HG02885 (cell line): ENCODE results near the gene CHST3.

Experiments
- ATAC-seq: cut with Tn5 transposase; IDR thresholded peaks from one replicate; pipeline ENCODE4 v1.9.1; 2021; ENCODE audit warnings: mild to moderate bottlenecking; ENCODE audit not compliant: unreplicated experiment, poor library complexity

The CHST3 gene

GRCh38 chr10:72008096-72008981 is 44.1 kb downstream of the CHST3 start:
- ATAC-seq: no peak

GRCh38 chr10:72009051-72009424 is 44.8 kb downstream of the CHST3 start:
- no peak for ATAC-seq

GRCh38 chr10:72009425-72010081 is 45.4 kb downstream of the CHST3 start:
- no peak for ATAC-seq

GRCh38 chr10:72010234-72010973 is 46.2 kb downstream of the CHST3 start:
- no peak for ATAC-seq

- ATAC-seq: no peak
Observed at GRCh38 chr10:72011016-72011415, 46.8 kb downstream of the CHST3 start.

GRCh38 chr10:72011468-72011867 is 47.3 kb downstream of the CHST3 start:
- no peak for ATAC-seq

GRCh38 chr10:72011976-72012512 is 47.8 kb downstream of the CHST3 start:
- no peak for ATAC-seq

GRCh38 chr10:72012796-72013195 is 48.6 kb downstream of the CHST3 start:
- no peak for ATAC-seq

GRCh38 chr10:72013202-72013945 is 49.2 kb downstream of the CHST3 start:
- ATAC-seq: no peak

- ATAC-seq: no peak
Observed at GRCh38 chr10:72014197-72014596, 50.0 kb downstream of the CHST3 start.

- ATAC-seq: no peak
Observed at GRCh38 chr10:72014785-72015480, 50.7 kb downstream of the CHST3 start.

- no peak for ATAC-seq
Observed at GRCh38 chr10:72015841-72016240, 51.6 kb downstream of the CHST3 start.

- no peak for ATAC-seq
Observed at GRCh38 chr10:72016608-72017300, 52.6 kb downstream of the CHST3 start.

- ATAC-seq: no peak
Observed at GRCh38 chr10:72019085-72019876, 55.1 kb downstream of the CHST3 start.

GRCh38 chr10:72020914-72021809 is 57.0 kb downstream of the CHST3 start:
- no peak for ATAC-seq

GRCh38 chr10:72022228-72022627 is 58.0 kb downstream of the CHST3 start:
- ATAC-seq: no peak

GRCh38 chr10:72024596-72024995 is 60.4 kb downstream of the CHST3 start:
- ATAC-seq: no peak
